ENCODE results near the gene CTNS.

The CTNS gene

DNA sequence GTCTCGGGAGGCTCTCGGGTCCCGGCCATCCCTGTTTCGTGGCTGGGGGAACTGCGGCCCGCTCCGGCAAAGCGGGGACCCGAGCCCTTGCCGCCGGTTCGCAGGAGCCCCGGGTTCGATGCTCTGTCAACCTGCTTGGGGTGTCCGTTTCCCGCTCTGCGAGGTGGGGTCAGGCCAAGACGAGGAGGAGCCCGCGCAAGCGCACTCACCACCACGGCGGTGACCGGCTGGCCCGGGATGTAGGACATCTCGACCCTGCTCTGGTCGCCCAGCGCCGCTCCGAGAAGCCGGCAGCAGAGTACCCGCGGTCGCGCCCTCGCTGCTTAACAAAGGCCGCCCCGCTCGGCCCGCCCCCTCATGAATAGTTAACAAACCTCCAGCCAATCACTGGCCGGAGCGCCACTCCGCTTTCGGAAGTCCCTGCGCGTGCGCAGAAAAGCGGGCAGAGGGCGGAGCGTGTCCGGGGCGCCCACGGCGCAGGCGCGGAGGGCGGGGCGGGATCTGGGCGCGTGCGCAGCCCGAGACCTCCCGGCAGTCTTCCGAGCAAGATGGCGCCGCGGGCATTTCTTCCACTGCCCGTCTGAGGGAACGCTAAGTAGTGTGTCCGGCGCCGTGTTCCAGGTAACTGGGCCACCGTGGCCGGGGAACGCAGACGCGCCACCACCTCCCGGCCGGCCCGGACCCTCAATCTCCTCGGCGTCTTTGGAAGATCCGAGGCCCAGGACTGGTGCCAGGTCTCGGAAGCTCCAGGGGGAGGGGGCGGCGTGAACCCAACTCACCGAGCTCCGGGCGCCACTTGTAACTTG, 31.9 kb downstream of the CTNS start, which contains the start of the genes EMC6 and TAX1BP3:
Gene EMC6, plus strand, starts transcription at position 534 of the 806 bp plus-strand sequence. CDS start 335 bp downstream, outside the sequence.
Gene TAX1BP3, minus strand, starts transcription at position 300 of the 806 bp plus-strand sequence. Its CDS starts 52 bp downstream, at position 248.
- H3K27ac ChIP-seq (ENCODE audit: low read depth, low read length) = peak within 1 kb of the TSS; percentile 97
- H3K36me3 ChIP-seq (ENCODE audit: control insufficient read depth, insufficient read depth, low read length) = peaks cover 16% of the 10 kb centered on the region
- H3K27me3 ChIP-seq (ENCODE audit: control insufficient read depth, insufficient read depth, low read length) = no peaks in the 10 kb centered on the region
- H3K4me3 ChIP-seq (ENCODE audit: low read length) = peak within 1 kb of the TSS; percentile 96
- peak within 1 kb of the TSS; percentile 91 for H3K9ac ChIP-seq (ENCODE audit: low read length)
- H3K4me1 ChIP-seq (ENCODE audit: control insufficient read depth, insufficient read depth, low read length) = peaks cover 14% of the 10 kb centered on the region

DNA sequence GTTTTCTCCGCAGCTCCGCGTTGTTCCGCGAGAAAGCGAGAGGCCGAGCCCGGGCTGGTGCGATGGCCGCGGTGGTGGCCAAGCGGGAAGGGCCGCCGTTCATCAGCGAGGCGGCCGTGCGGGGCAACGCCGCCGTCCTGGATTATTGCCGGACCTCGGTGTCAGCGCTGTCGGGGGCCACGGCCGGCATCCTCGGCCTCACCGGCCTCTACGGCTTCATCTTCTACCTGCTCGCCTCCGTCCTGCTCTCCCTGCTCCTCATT, 32.5 kb downstream of the CTNS start:
- peaks cover 14% of the 10 kb centered on the region for H3K4me1 ChIP-seq (ENCODE audit: control insufficient read depth, insufficient read depth, low read length)
- H3K27ac ChIP-seq (ENCODE audit: low read depth, low read length) = peak overlapping the region; percentile 88
- peak overlapping the region; percentile 96 for H3K4me3 ChIP-seq (ENCODE audit: low read length)
- no peaks in the 10 kb centered on the region for H3K27me3 ChIP-seq (ENCODE audit: control insufficient read depth, insufficient read depth, low read length)
- peaks cover 11% of the 10 kb centered on the region for H3K36me3 ChIP-seq (ENCODE audit: control insufficient read depth, insufficient read depth, low read length)
- peak overlapping the region; percentile 77 for H3K9ac ChIP-seq (ENCODE audit: low read length)

DNA sequence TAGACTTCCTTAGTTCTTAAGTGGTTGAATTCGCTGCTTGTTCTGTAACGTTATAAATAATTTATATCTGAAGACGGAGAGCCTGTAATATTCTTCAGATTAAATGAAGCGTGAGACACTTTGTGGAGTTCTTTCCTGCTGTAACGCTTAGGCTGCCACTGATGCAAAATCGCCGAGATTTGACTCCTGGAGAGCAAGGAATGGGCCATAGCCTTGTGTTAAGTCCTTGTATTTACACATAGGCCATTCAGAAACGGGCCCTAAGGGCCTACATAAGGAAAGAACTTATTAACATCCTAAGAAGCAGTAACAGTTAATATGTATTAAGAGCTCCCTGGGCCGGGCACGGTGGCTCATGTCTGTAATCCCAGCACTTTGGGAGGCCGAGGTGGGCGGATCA, 33.0 kb downstream of the CTNS start:
- H3K9ac ChIP-seq (ENCODE audit: low read length) = peak overlapping the region; percentile 77
- no peaks in the 10 kb centered on the region for H3K27me3 ChIP-seq (ENCODE audit: control insufficient read depth, insufficient read depth, low read length)
- no peak overlapping the region for H3K27ac ChIP-seq (ENCODE audit: low read depth, low read length)
- H3K4me3 ChIP-seq (ENCODE audit: low read length) = peak overlapping the region; percentile 96
- peaks cover 6% of the 10 kb centered on the region for H3K36me3 ChIP-seq (ENCODE audit: control insufficient read depth, insufficient read depth, low read length)
- peaks cover 14% of the 10 kb centered on the region for H3K4me1 ChIP-seq (ENCODE audit: control insufficient read depth, insufficient read depth, low read length)

DNA sequence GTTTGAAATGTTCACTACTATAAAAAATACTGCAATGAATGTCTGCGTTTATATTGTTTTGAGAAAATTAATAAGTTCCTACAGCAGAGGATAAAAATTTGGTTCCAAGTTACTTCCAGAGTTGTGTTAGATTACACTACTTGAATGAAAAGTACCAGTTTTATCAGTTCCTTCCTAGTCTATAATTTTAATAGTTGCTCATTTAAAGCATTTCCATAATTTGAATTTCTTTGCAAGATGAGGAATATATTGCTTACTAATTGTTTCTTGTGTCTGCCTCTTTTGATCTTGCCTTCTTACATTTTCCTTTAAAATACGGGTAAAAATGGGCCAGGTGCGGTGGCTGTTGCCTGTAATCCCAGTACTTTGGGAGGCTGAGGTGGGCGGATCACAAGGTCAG, 36.0 kb downstream of the CTNS start:
- H3K4me3 ChIP-seq (ENCODE audit: low read length) = no peak overlapping the region
- H3K36me3 ChIP-seq (ENCODE audit: control insufficient read depth, insufficient read depth, low read length) = peaks cover 3% of the 10 kb centered on the region

DNA sequence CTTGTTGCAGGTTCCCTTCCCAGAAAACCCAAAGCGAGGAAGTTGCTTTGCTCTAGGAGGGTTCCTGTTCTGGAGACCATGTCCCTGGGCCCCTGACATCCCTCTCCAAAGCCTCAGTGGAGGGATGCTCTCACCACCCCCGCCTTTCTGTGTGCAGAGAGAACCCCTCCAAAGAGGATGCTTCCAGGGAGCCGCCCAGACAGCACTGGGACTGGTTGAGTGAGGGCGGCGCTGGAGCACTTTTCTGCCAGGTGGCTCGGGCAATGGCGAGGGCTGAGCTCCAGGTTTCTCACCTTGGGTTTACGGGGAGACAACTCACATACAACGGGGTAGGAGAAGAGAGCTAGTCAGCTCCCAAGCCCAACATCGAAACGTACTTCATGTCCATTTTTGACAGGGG, 39.3 kb downstream of the CTNS start:
- Histone ChIP-seq H3K27me3 (ENCODE audit: control insufficient read depth, insufficient read depth, low read length) (no peaks in the 10 kb centered on the region), H3K4me3 (ENCODE audit: low read length) (no peak overlapping the region), H3K9ac (ENCODE audit: low read length) (no peak overlapping the region), H3K27ac (ENCODE audit: low read depth, low read length) (no peak overlapping the region), H3K36me3 (ENCODE audit: control insufficient read depth, insufficient read depth, low read length) (peaks cover 3% of the 10 kb centered on the region), H3K4me1 (ENCODE audit: control insufficient read depth, insufficient read depth, low read length) (no peaks in the 10 kb centered on the region)

More for the DNA sequence above, 36.0 kb downstream of the CTNS start:
- no peak overlapping the region for H3K27ac ChIP-seq (ENCODE audit: low read depth, low read length)
- H3K4me1 ChIP-seq (ENCODE audit: control insufficient read depth, insufficient read depth, low read length) = peaks cover 6% of the 10 kb centered on the region
- no peaks in the 10 kb centered on the region for H3K27me3 ChIP-seq (ENCODE audit: control insufficient read depth, insufficient read depth, low read length)
- no peak overlapping the region for H3K9ac ChIP-seq (ENCODE audit: low read length)

DNA sequence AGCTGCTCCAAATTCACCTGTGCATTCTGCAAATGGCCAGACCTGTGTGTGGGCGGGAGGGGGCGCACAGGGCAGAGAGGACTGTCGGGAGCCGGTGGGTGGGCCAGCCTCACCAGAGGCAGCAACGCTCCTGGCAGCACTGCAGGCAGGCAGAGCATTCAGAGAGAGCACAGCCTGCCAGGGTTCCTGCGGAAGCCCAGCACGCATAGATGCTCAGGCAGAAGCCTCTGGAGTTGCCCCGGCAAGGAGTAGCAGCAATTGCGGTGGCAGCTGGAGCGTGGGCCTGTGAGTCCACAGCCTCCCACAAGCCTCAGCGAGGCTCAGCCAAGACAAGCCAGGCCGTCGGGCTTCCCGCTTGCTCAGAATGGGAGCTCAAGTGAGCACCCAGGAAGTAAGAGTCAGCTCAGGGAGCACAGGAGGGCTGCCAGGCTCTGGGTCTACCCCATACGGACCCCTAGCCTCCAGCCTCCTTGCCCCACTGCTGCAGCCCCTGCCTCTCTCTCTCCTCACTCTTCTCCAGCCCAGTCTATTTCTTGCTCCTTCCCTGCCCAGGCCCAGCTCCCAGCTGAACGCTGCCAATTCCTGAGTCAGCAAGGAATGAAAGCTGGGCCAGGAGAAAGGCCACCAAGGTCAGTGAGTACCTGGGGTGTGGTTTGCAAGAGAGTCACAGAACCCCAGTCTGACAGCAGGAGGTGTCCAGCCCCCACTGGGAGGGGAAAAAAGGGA, 41.7 kb downstream of the CTNS start:
- Histone ChIP-seq H3K4me1 (ENCODE audit: control insufficient read depth, insufficient read depth, low read length) (no peaks in the 10 kb centered on the region), H3K27ac (ENCODE audit: low read depth, low read length) (no peak overlapping the region), H3K36me3 (ENCODE audit: control insufficient read depth, insufficient read depth, low read length) (no peaks in the 10 kb centered on the region), H3K9ac (ENCODE audit: low read length) (no peak overlapping the region), H3K4me3 (ENCODE audit: low read length) (no peak overlapping the region), H3K27me3 (ENCODE audit: control insufficient read depth, insufficient read depth, low read length) (no peaks in the 10 kb centered on the region)

DNA sequence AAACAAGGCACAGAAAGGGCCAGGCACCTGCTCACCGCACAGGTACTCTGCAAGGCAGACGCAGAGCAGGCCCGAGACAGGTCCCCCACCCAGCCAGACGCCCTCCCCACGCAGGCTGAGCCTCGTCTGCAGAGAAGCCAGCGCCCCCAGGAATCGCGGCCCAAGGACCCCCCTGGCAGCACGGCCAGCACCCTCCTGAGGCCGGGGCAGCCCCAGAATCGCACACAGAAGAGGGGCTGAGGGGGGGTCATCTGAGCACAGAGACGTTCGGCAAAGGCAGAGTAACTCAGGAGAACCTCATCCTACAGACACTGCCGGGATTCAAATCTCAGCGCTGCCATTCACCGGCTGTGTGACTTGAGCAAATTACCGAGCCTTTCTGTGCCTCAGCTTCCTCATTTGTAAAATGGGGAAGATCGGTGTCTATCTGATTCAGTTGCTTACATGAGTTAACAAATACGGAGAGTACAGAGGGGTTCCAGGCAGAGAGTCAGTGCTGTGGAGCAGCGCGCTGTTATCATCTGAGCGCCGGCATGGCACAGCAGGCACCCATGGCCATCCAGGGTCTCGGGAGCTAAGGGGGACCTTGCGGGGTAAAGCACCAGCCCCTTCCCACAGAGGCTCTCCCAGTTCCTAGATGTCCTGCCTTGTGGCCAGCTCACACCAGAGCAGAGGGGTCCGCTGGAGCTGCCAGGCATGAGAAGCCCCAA, 42.4 kb downstream of the CTNS start:
- H3K36me3 ChIP-seq (ENCODE audit: control insufficient read depth, insufficient read depth, low read length) = no peaks in the 10 kb centered on the region
- no peak overlapping the region for H3K4me3 ChIP-seq (ENCODE audit: low read length)
- no peaks in the 10 kb centered on the region for H3K27me3 ChIP-seq (ENCODE audit: control insufficient read depth, insufficient read depth, low read length)
- no peaks in the 10 kb centered on the region for H3K4me1 ChIP-seq (ENCODE audit: control insufficient read depth, insufficient read depth, low read length)
- H3K9ac ChIP-seq (ENCODE audit: low read length) = no peak overlapping the region
- no peak overlapping the region for H3K27ac ChIP-seq (ENCODE audit: low read depth, low read length)

DNA sequence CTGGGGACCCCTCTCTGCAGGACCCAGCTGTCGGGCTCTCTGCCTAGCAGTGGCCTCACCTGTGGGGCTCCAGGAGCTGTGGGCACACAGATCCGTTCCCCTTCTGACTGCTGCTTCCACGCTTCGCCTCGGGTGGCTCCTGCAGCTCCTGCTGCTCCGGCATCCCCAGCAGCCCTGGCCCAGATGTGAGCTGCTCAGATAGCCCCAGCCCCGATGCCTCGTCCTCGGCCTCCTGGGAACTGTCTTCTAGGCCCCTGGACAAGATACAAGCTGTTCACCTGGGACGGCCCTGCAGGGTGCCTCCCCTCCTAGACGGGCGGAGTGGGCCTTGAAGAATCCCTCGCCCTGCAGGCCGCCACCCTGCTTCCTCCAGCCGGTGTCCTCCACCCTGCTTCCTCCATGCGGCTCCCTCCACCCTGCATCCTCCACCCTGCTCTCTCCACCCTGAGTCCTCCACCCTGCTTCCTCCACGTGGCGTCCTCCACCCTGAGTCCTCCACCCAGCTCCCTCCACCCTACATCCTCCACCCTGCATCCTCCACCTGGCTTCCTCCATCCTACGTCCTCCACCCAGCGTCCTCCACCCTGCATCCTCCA, 43.1 kb downstream of the CTNS start:
- Histone ChIP-seq H3K4me1 (ENCODE audit: control insufficient read depth, insufficient read depth, low read length) (no peaks in the 10 kb centered on the region), H3K27me3 (ENCODE audit: control insufficient read depth, insufficient read depth, low read length) (no peaks in the 10 kb centered on the region), H3K9ac (ENCODE audit: low read length) (no peak overlapping the region), H3K4me3 (ENCODE audit: low read length) (no peak overlapping the region), H3K27ac (ENCODE audit: low read depth, low read length) (no peak overlapping the region), H3K36me3 (ENCODE audit: control insufficient read depth, insufficient read depth, low read length) (no peaks in the 10 kb centered on the region)

DNA sequence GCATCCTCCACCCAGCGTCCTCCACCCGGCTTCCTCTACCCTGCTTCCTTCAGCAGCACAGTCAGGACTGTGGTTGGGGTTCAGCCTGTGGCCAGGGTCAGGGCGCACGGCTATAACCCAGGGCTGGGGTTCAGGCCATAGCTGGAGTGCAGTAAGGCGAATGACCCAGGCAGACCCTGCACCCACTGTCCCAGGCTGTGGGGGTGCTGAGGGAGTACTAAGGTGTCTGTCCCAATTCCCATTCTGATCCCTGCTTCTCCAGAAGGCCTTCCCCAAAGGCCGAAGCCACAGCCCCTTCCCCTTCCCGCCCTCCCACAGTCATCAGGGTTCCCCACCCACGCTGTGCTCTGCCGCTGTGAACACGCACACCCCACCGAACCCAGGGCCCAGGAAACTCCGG, 44.5 kb downstream of the CTNS start:
- Histone ChIP-seq H3K36me3 (ENCODE audit: control insufficient read depth, insufficient read depth, low read length) (no peaks in the 10 kb centered on the region), H3K4me3 (ENCODE audit: low read length) (no peak overlapping the region), H3K27me3 (ENCODE audit: control insufficient read depth, insufficient read depth, low read length) (peaks cover 5% of the 10 kb centered on the region), H3K4me1 (ENCODE audit: control insufficient read depth, insufficient read depth, low read length) (no peaks in the 10 kb centered on the region), H3K9ac (ENCODE audit: low read length) (no peak overlapping the region), H3K27ac (ENCODE audit: low read depth, low read length) (no peak overlapping the region)

DNA sequence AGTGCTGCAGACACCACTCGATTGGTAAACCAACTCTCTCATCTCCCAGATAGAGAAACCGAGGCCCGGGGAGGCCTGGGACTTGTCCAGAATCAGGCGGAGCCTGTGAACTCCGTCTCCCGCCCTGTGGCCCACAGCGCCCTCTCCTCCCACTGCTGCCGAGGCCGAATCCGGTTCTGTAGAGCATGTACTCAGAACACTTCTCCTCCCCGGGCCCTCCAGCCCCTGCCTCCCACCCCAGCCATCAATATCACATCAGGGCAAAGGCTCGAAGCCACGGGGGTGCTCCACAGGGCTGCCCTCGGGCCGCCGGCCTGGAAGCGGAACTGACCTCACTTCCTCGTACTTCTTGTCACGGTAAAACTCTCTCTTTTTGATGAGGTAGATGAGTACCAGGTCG, 45.0 kb downstream of the CTNS start:
- H3K36me3 ChIP-seq (ENCODE audit: control insufficient read depth, insufficient read depth, low read length) = no peaks in the 10 kb centered on the region
- H3K27me3 ChIP-seq (ENCODE audit: control insufficient read depth, insufficient read depth, low read length) = peaks cover 5% of the 10 kb centered on the region
- no peak overlapping the region for H3K9ac ChIP-seq (ENCODE audit: low read length)
- H3K27ac ChIP-seq (ENCODE audit: low read depth, low read length) = no peak overlapping the region
- H3K4me3 ChIP-seq (ENCODE audit: low read length) = no peak overlapping the region
- H3K4me1 ChIP-seq (ENCODE audit: control insufficient read depth, insufficient read depth, low read length) = no peaks in the 10 kb centered on the region

DNA sequence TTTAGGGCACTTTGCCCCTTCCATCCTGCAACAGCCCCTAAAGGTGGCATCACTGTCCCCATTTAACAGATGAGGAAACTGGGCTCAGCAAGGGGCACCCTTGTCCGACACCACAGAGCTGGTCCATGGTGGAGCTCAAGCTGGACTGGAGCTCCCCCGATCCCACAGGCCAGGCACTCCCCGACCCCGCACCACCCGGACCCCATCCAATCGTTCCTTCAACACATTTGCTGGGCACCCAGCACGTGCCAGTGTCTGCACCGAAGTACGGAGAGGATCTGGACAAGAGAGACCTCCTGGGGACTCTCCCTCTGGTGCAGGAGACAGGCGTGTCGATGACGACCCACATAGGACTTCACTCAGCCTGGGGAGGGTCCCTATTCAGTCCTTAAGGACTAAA, 45.5 kb downstream of the CTNS start:
- no peak overlapping the region for H3K4me3 ChIP-seq (ENCODE audit: low read length)
- no peak overlapping the region for H3K9ac ChIP-seq (ENCODE audit: low read length)
- no peaks in the 10 kb centered on the region for H3K4me1 ChIP-seq (ENCODE audit: control insufficient read depth, insufficient read depth, low read length)
- no peak overlapping the region for H3K27ac ChIP-seq (ENCODE audit: low read depth, low read length)
- H3K36me3 ChIP-seq (ENCODE audit: control insufficient read depth, insufficient read depth, low read length) = no peaks in the 10 kb centered on the region
- H3K27me3 ChIP-seq (ENCODE audit: control insufficient read depth, insufficient read depth, low read length) = peaks cover 5% of the 10 kb centered on the region

DNA sequence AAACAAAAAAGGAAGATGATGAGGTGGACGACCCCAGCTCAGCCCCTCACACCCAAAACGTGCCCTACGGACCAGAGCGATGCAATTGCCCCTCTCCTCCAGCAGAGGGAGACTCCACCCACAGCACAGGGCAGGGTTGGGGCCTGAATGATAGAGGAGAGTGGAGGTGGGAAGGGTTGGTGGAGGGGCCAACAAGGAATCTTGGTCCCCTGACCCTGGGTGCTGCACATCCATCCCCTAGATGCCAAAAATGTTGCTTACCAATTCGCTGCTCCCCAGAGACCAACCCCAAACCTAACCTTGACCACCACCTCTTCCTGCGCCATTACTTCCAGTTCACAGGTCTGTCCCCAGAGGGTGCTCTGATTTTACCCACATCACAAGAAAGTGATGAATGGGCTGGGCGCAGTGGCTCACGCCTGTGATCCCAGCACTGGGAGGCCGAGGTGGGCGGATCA, 46.5 kb downstream of the CTNS start:
- no peak overlapping the region for H3K9ac ChIP-seq (ENCODE audit: low read length)
- no peak overlapping the region for H3K4me3 ChIP-seq (ENCODE audit: low read length)
- no peak overlapping the region for H3K27ac ChIP-seq (ENCODE audit: low read depth, low read length)
- peaks cover 5% of the 10 kb centered on the region for H3K27me3 ChIP-seq (ENCODE audit: control insufficient read depth, insufficient read depth, low read length)
- no peaks in the 10 kb centered on the region for H3K36me3 ChIP-seq (ENCODE audit: control insufficient read depth, insufficient read depth, low read length)
- H3K4me1 ChIP-seq (ENCODE audit: control insufficient read depth, insufficient read depth, low read length) = no peaks in the 10 kb centered on the region
